Stomach (tissue), 9 donors: ENCODE measurements around the gene COPB1. TPM values are rescaled to one million over a fixed set of nuclear protein-coding genes. Genes with fewer than 3 reads are reported as not detected.
A peak's percentile ranks its signal among the peaks of the same experiment; 100 is the strongest.

Experiments used
- DNase-seq, 2 donors: peaks; one replicate each; pipeline versions ENCODE4 v3.0.0 to v3.0.0-alpha.2; 2013 to 2019
- H3K27ac ChIP-seq, 5 donors: fragments of 200-600 bp in 4 of 5; sonication (generic) in 4 of 5; one replicate each; pipeline ENCODE4 v1.5.1; 2013 to 2019; ENCODE audit warnings: mild to moderate bottlenecking in 1 of 5, moderate library complexity in 1 of 5
- H3K27me3 ChIP-seq, 3 donors: fragments of 200-600 bp; sonication (generic); one replicate each; pipeline ENCODE4 v1.5.1; 2017 to 2019; ENCODE audit warnings: mixed run types in 1 of 3
- H3K36me3 ChIP-seq, 4 donors: fragments of 200-600 bp; sonication (generic); 1 replicate in 3 of 4; 2 replicates in 1 of 4; pipeline ENCODE4 v1.5.1; 2016 to 2019
- H3K4me1 ChIP-seq, 4 donors: fragments of 200-600 bp; sonication (generic); one replicate each; pipeline ENCODE4 v1.5.1; 2016 to 2019
- H3K4me3 ChIP-seq, 4 donors: fragments of 200-600 bp; sonication (generic) in 3 of 4; one replicate each; pipeline ENCODE4 v1.5.1; 2016 to 2019; ENCODE audit warnings: mild to moderate bottlenecking in 1 of 4
- H3K9me3 ChIP-seq, 4 donors: fragments of 200-600 bp; sonication (generic); one replicate each; pipeline ENCODE4 v1.5.1; 2016 to 2019
- CTCF ChIP-seq, 7 experiments: fragments of 450-650 bp in 4 of 7; fragments of 200-600 bp in 3 of 7; sonication (generic) in 3 of 7; IDR thresholded peaks; one replicate each; pipeline ENCODE4 v1.5.1; 2016 to 2019; ENCODE audit warnings: antibody characterized with exemption in 7 of 7, control low read depth in 2 of 7, mild to moderate bottlenecking in 1 of 7
- EP300 ChIP-seq: sonication (generic); formaldehyde crosslinking; IDR thresholded peaks from one replicate; pipeline ENCODE4 v1.6.1; 2017; ENCODE audit warnings: antibody characterized with exemption
- POLR2A ChIP-seq, 4 donors: fragments of 450-650 bp; IDR thresholded peaks; one replicate each; pipeline ENCODE4 v1.6.1; 2016; ENCODE audit warnings: antibody characterized with exemption in 4 of 4, control low read depth in 2 of 4, mild to moderate bottlenecking in 1 of 4, moderate library complexity in 1 of 4
- POLR2AphosphoS5 ChIP-seq, 3 donors: sonication (generic); formaldehyde crosslinking; IDR thresholded peaks; one replicate each; pipeline ENCODE4 v1.6.1; 2016; ENCODE audit warnings: antibody characterized with exemption in 3 of 3
- WGBS, 5 donors: extraction: QIAGEN DNeasy Blood & Tissue Kit in 3 of 5; methylation state at CpG; one replicate each; pipeline versions ENCODE4 v1.1.5 to v1.1.7; 2013 to 2018; 5-methylcytosine and 5-hydroxymethylcytosine counted together
- intact Hi-C: fragments of 100-400 bp; cut with DNase I; formaldehyde crosslinking; loops from one replicate; pipeline ENCODE4 v1.15.1; 2023; ENCODE audit warnings: low total_unique reads
- polyA plus RNA-seq, 3 donors: library from polyadenylated mRNA; stranded (reverse); fragments of 200-250 nt; gene quantifications; one replicate each; pipeline ENCODE4 v1.2.3, GENCODE V29; 2013
- total RNA-seq, 5 donors: library from RNA; depleted of rRNA; stranded (reverse); fragments of >200 nt; gene quantifications; one replicate each; pipeline versions ENCODE4 v1.1.0 to v1.2.3, GENCODE V29; 2014 to 2016
- donor health status: healthy with polysubstance abuse.
- donor health status: Bipolar disorder and iron deficiency.
- donor health status: healthy.

COPB1 gene
- total and polyA plus RNA-seq, 8 donors = 36.8 to 196 (median 47.9) TPM

GRCh38 chr11:14544611-14545010 lies 45.0 kb upstream of the COPB1 start:
- no peak overlapping the region for H3K4me3 ChIP-seq
- H3K27me3 ChIP-seq = no peaks in the 10 kb centered on the region
- peaks cover 0 to 26% (median 6%) of the 10 kb centered on the region in 4 donors for H3K4me1 ChIP-seq
- TF ChIP-seq POLR2AphosphoS5 (IDR thresholded peaks at IDR 0.05) = no peak
- TF ChIP-seq EP300 = no peak
- TF ChIP-seq POLR2A (IDR thresholded peaks at IDR 0.05) = no peak
- no peak for TF ChIP-seq CTCF (IDR thresholded peaks at IDR 0.05)
- H3K27ac ChIP-seq = no peak overlapping the region
- no peak for DNase-seq
- H3K36me3 ChIP-seq = no peaks in the 10 kb centered on the region
- H3K9me3 ChIP-seq = no peaks in the 10 kb centered on the region
- WGBS, 5 donors = 42 to 72% (median 67%) methylated on average over 3 of the region's 3 CpGs
- intact Hi-C loops = loop anchor here (10.0 kb wide), 1 partner anchor 360 kb away; no protein-coding TSS in a partner anchor

GRCh38 chr11:14543260-14543659 lies 43.6 kb upstream of the COPB1 start:
- Histone ChIP-seq H3K9me3 (no peaks in the 10 kb centered on the region), H3K4me1 (peaks cover 0 to 27% (median 7%) of the 10 kb centered on the region in 4 donors), H3K27ac (no peak overlapping the region), H3K27me3 (no peaks in the 10 kb centered on the region), H3K36me3 (no peaks in the 10 kb centered on the region), H3K4me3 (no peak overlapping the region)
- 65 to 89% (median 78%) methylated on average over 1 of the region's 1 CpG for WGBS, 5 donors
- intact Hi-C loops = loop anchor here (10.0 kb wide), 1 partner anchor 362 kb away; no protein-coding TSS in a partner anchor
- DNase-seq = no peak
- TF ChIP-seq POLR2AphosphoS5 (IDR thresholded peaks at IDR 0.05) = no peak
- no peak for TF ChIP-seq POLR2A (IDR thresholded peaks at IDR 0.05)
- no peak for TF ChIP-seq EP300
- TF ChIP-seq CTCF (IDR thresholded peaks at IDR 0.05) = no peak

- H3K27ac ChIP-seq = no peak overlapping the region
- intact Hi-C loops = loop anchor here (10.0 kb wide), 1 partner anchor 362 kb away; no protein-coding TSS in a partner anchor
These were observed 42.7 kb upstream of the COPB1 start for GRCh38 chr11:14542324-14542723.

GRCh38 chr11:14541192-14541947 lies 41.8 kb upstream of the COPB1 start:
- H3K36me3 ChIP-seq = no peaks in the 10 kb centered on the region
- H3K27ac ChIP-seq = peak overlapping the region in 3 of 5 donors; percentile 22 to 38 (median 23)
- H3K4me3 ChIP-seq = no peak overlapping the region
- intact Hi-C loops = loop anchor here (10.0 kb wide), 1 partner anchor 363 kb away; no protein-coding TSS in a partner anchor
- WGBS, 5 donors = 21 to 45% (median 21%) methylated on average over 6 of the region's 6 CpGs
- peak in 1 of 3 donors; percentile 24 for TF ChIP-seq POLR2AphosphoS5 (IDR thresholded peaks at IDR 0.05)
- TF ChIP-seq CTCF (IDR thresholded peaks at IDR 0.05) = no peak
- no peaks in the 10 kb centered on the region for H3K27me3 ChIP-seq
- peak in 1 of 2 donors; percentile 33 for DNase-seq
- no peaks in the 10 kb centered on the region for H3K9me3 ChIP-seq
- H3K4me1 ChIP-seq = peaks cover 0 to 40% (median 15%) of the 10 kb centered on the region in 4 donors

More at GRCh38 chr11:14542324-14542723, 42.7 kb upstream of the COPB1 start:
- Histone ChIP-seq H3K4me3 (no peak overlapping the region), H3K4me1 (peaks cover 0 to 33% (median 11%) of the 10 kb centered on the region in 4 donors), H3K9me3 (no peaks in the 10 kb centered on the region), H3K27me3 (no peaks in the 10 kb centered on the region), H3K36me3 (no peaks in the 10 kb centered on the region)
- TF ChIP-seq POLR2A (IDR thresholded peaks at IDR 0.05) (no peak), POLR2AphosphoS5 (IDR thresholded peaks at IDR 0.05) (no peak), CTCF (IDR thresholded peaks at IDR 0.05) (no peak), EP300 (no peak)
- DNase-seq = no peak
